Measurements from ENCODE around the gene POU2F3.

GRCh38 chr11:120339394-120339890, 99.5 kb downstream of the POU2F3 start:
- no peak for TF ChIP-seq EZH2 (IDR thresholded peaks at IDR 0.05; ENCODE audit: borderline replicate concordance)
- TF ChIP-seq CTCF (IDR thresholded peaks at IDR 0.05; ENCODE audit: poor library complexity), result no peak
- TF ChIP-seq EZH2phosphoT487 (IDR thresholded peaks at IDR 0.05; ENCODE audit: low read depth, severe bottlenecking, unreplicated experiment), result no peak
